Immature natural killer cell (primary cell): ENCODE results near the gene CALR3. TPM values are rescaled to one million over a fixed set of nuclear protein-coding genes. Genes with fewer than 3 reads are reported as not detected.
"Not testable (repeated sequence)": the region's sequence is repeated elsewhere in the genome, so short reads cannot be mapped to it uniquely, and the experiment has no call there.

ENCODE experiments used
- DNase-seq, 3 donors: peaks; one replicate each; pipeline ENCODE4 v3.0.0; 2022; ENCODE audit warnings: mixed read lengths in 1 of 3
- H3K27ac Mint-ChIP-seq, 6 donors: one replicate each; pipeline ENCODE4 v1.8.0; 2020; ENCODE audit warnings: mixed read lengths in 6 of 6, mild to moderate bottlenecking in 5 of 6, inconsistent platforms in 4 of 6, moderate library complexity in 3 of 6
- H3K27me3 Mint-ChIP-seq, 3 donors: one replicate each; pipeline ENCODE4 v1.8.0; 2020 to 2021; ENCODE audit warnings: low read depth in 3 of 3, mild to moderate bottlenecking in 3 of 3, mixed read lengths in 3 of 3, moderate library complexity in 3 of 3, inconsistent platforms in 1 of 3
- H3K36me3 Mint-ChIP-seq, 3 donors: one replicate each; pipeline ENCODE4 v1.8.0; 2020; ENCODE audit warnings: mixed read lengths in 3 of 3, inconsistent platforms in 2 of 3, mild to moderate bottlenecking in 2 of 3
- H3K4me1 Mint-ChIP-seq, 2 donors: one replicate each; pipeline ENCODE4 v1.8.0; 2020; ENCODE audit warnings: inconsistent platforms in 2 of 2, mild to moderate bottlenecking in 2 of 2, mixed read lengths in 2 of 2, moderate library complexity in 1 of 2
- H3K4me3 Mint-ChIP-seq, 5 donors: one replicate each; pipeline ENCODE4 v1.8.0; 2020; ENCODE audit warnings: mild to moderate bottlenecking in 5 of 5, mixed read lengths in 5 of 5, inconsistent platforms in 3 of 5, moderate library complexity in 3 of 5
- H3K9me3 Mint-ChIP-seq, 6 donors: one replicate each; pipeline ENCODE4 v1.8.0; 2020; ENCODE audit warnings: mild to moderate bottlenecking in 6 of 6, mixed read lengths in 6 of 6, inconsistent platforms in 4 of 6, moderate library complexity in 3 of 6
- polyA plus RNA-seq, 3 donors: library from polyadenylated mRNA; unstranded; fragments of 300-500 nt; fragmentation: Illumina TruSeq; gene quantifications; one replicate each; pipeline ENCODE4 v1.2.3, GENCODE V29; 2021

Gene CALR3
- polyA plus RNA-seq, 3 donors from 2014 or later, result 0.25 TPM; not detected in 2

DNA sequence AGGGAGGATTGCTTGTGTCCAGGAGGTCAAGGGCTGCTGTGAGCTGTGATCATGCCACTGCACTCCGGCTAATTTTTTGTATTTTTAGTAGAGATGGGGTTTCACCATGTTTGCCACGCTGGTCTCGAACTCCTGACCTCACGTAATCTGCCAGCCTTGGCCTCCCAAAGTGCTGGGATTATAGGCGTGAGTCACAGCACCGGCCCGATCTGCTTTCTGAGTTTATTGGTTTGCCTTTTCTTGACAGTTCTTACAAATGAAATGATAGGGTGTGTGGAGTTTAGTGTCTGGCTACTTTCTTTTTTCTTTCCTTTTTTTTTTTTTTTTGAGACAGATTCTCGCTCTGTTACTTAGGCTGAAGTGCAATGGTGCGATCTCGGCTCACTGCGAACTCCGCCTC is 1.1 kb upstream of the CALR3 start:
- H3K4me1 Mint-ChIP-seq, result peaks cover 8 to 29% of the 10 kb centered on the region in 2 donors
- DNase-seq, result no peak
- no peaks in the 10 kb centered on the region for H3K9me3 Mint-ChIP-seq
- peak overlapping the region; percentile 38 to 96 (median 88) for H3K4me3 Mint-ChIP-seq
- peaks cover 0 to 2% (median 0%) of the 10 kb centered on the region in 3 donors for H3K27me3 Mint-ChIP-seq
- H3K27ac Mint-ChIP-seq, result peak overlapping the region in 2 of 6 donors; percentile 25 to 40
- H3K36me3 Mint-ChIP-seq, result peaks cover 0 to 4% (median 3%) of the 10 kb centered on the region in 3 donors

DNA sequence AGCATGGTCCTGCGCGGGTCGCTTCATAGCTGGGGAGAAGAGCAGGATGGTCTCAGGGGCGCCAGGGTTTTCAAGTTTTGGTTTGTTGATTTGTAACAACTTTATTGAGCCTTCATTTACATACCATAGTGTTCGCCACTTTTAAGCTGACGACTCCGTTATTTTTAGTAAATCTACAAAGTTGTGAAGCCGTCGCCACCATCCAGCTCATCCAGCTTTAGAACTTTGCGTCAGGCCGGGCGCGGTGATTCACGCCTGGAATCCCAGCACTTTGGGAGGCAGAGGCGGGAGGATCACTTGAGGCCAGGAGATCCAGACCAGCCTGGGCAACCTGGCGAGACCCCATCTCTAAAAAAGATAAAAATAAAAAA is 631 bp upstream of the CALR3 start:
- H3K4me3 Mint-ChIP-seq, result peak overlapping the region; percentile 88 to 96 (median 93)
- DNase-seq, result no peak
- no peaks in the 10 kb centered on the region for H3K9me3 Mint-ChIP-seq
- peaks cover 0 to 2% (median 0%) of the 10 kb centered on the region in 3 donors for H3K27me3 Mint-ChIP-seq
- H3K36me3 Mint-ChIP-seq, result peaks cover 0 to 4% (median 3%) of the 10 kb centered on the region in 3 donors
- peak overlapping the region; percentile 79 to 97 (median 94) for H3K27ac Mint-ChIP-seq
- peaks cover 8 to 29% of the 10 kb centered on the region in 2 donors for H3K4me1 Mint-ChIP-seq

DNA sequence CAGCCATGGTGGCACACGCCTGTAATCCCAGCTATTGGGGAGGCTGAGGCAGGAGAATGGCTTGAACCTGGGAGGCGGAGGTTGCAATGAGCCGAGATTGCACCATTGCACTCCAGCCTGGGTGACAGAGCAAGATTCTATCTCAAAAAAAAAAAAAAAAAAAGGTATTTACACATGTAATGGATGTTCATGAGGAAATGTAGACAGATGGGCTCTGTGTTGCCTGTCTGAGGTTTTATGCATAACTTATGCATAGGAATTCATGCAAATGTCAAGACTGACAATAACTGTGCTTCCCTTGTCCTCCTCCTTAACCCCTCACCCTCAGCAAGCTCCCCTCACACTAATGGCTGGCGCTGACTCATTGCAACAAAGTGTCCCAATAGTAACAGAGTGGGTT is 9.5 kb downstream of the CALR3 start:
- H3K9me3 Mint-ChIP-seq, H3K27ac Mint-ChIP-seq, H3K4me3 Mint-ChIP-seq, DNase-seq, H3K27me3 Mint-ChIP-seq, H3K36me3 Mint-ChIP-seq, H3K4me1 Mint-ChIP-seq: not testable (repeated sequence)

- Mint-ChIP-seq H3K36me3 (no peaks in the 10 kb centered on the region), H3K4me1 (no peaks in the 10 kb centered on the region), H3K27ac (no peak overlapping the region), H3K4me3 (no peak overlapping the region), H3K27me3 (peaks cover 0 to 4% (median 0%) of the 10 kb centered on the region in 3 donors), H3K9me3 (no peaks in the 10 kb centered on the region)
- no peak for DNase-seq
Measured at GRCh38 chr19:16482745-16483144, 13.2 kb downstream of the CALR3 start.

- no peaks in the 10 kb centered on the region for H3K9me3 Mint-ChIP-seq
- H3K36me3 Mint-ChIP-seq, result no peaks in the 10 kb centered on the region
- DNase-seq, result no peak
- peaks cover 0 to 4% (median 3%) of the 10 kb centered on the region in 3 donors for H3K27me3 Mint-ChIP-seq
- no peak overlapping the region for H3K4me3 Mint-ChIP-seq
- H3K27ac Mint-ChIP-seq, result no peak overlapping the region
- no peaks in the 10 kb centered on the region for H3K4me1 Mint-ChIP-seq
Measured at GRCh38 chr19:16477311-16477710, 18.7 kb downstream of the CALR3 start.

DNA sequence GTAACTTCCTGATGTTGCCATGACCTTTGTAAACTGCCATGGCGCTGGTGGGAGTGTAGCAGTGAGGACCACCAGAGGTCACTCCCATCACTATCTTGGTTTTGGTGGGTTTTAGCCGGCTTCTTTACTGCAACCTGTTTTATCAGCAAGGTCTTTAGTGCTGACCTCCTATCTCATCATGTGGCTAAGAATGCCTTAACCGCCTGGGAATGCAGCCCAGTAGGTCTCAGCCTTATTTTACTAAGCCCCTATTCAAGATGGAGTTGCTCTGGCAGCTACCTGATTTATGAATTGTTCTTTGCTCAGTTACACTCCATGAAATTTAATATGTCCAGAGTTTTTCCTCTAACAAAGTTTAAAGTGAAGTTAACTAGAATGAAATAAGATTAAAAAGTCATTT is 19.6 kb downstream of the CALR3 start:
- Mint-ChIP-seq H3K36me3 (no peaks in the 10 kb centered on the region), H3K27me3 (peaks cover 0 to 4% (median 3%) of the 10 kb centered on the region in 3 donors), H3K9me3 (no peaks in the 10 kb centered on the region), H3K4me1 (no peaks in the 10 kb centered on the region), H3K4me3 (no peak overlapping the region), H3K27ac (no peak overlapping the region)
- DNase-seq, result no peak

GRCh38 chr19:16473875-16474392 is 22.0 kb downstream of the CALR3 start:
- peak overlapping the region in 2 of 5 donors; percentile 3 to 25 for H3K4me3 Mint-ChIP-seq
- DNase-seq, result no peak
- no peaks in the 10 kb centered on the region for H3K9me3 Mint-ChIP-seq
- peaks cover 0 to 4% (median 2%) of the 10 kb centered on the region in 3 donors for H3K27me3 Mint-ChIP-seq
- H3K27ac Mint-ChIP-seq, result no peak overlapping the region
- peaks cover 22 to 24% of the 10 kb centered on the region in 2 donors for H3K4me1 Mint-ChIP-seq
- no peaks in the 10 kb centered on the region for H3K36me3 Mint-ChIP-seq

GRCh38 chr19:16472992-16473391 is 23.0 kb downstream of the CALR3 start:
- no peaks in the 10 kb centered on the region for H3K9me3 Mint-ChIP-seq
- no peaks in the 10 kb centered on the region for H3K36me3 Mint-ChIP-seq
- peaks cover 0 to 4% (median 2%) of the 10 kb centered on the region in 3 donors for H3K27me3 Mint-ChIP-seq
- DNase-seq, result no peak
- H3K27ac Mint-ChIP-seq, result peak overlapping the region in 4 of 6 donors; percentile 55 to 84 (median 68)
- peak overlapping the region; percentile 48 to 83 (median 80) for H3K4me3 Mint-ChIP-seq
- peaks cover 29 to 34% of the 10 kb centered on the region in 2 donors for H3K4me1 Mint-ChIP-seq

DNA sequence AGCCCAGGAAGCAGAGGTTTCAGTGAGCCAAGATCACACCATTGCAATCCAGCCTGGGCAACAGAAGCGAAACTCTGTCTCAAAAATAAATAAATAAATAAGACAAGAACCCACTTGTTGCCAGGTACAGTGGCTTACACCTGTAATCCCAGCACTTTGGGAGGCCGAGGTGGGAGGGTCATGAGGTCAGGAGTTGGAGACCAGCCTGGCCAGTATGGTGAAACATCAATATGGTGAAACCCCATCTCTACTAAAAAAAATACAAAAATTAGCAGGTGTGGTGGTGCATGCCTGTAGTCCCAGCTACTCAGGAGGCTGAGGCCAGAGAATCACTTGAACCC is 23.4 kb downstream of the CALR3 start:
- not testable (repeated sequence) for H3K9me3 Mint-ChIP-seq, H3K36me3 Mint-ChIP-seq, DNase-seq, H3K27me3 Mint-ChIP-seq
- Mint-ChIP-seq H3K4me3 (peak overlapping the region; percentile 70 to 83 (median 81)), H3K4me1 (peaks cover 33 to 38% of the 10 kb centered on the region in 2 donors), H3K27ac (peak overlapping the region in 4 of 6 donors; percentile 29 to 81 (median 67))

DNA sequence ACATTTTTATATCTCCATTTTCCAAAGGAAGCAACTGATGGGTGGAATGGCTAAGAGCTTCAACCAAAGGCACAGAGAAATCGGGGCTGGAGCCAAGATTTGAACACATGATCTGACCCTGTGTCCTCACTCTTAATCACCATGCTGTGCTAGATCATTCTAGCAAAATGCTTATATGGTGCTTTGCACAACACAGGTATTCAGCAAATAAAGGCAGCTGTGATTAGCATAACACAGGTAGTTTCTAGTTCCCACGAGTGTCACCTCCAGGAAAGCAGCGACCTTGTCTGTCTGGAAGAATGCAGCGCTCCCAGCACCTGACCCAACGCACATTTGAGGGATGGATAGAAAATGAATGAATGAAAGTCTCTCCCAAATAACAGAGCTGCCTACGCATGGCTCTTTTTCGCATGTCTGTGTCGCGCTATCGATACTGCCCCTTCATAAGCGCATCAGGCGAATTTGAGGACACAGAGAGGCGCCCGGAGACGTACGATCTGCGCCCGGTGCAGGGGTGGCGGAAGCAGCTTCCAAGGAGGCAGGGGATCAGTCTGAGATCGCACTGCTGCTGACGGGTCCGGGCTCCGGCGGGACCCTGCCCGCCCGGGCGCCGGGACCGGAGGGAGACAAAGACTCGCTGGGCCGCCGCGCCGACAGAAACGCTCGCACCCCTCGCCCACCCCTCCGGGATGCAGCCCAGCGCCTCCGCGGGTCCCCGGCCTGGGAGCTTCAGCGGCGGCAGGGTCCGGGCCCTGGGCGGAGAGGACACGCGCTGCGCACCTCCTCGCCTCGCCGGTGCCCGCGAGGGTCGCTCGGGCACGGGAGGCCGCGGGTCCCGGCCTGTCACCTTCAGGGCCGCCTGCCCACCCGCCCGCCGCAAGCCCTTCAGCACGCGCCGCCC is 24.8 kb downstream of the CALR3 start:
- peak overlapping the region; percentile 89 to 92 (median 91) for H3K4me3 Mint-ChIP-seq
- H3K27me3 Mint-ChIP-seq, result peaks cover 0 to 4% (median 2%) of the 10 kb centered on the region in 3 donors
- H3K27ac Mint-ChIP-seq, result peak overlapping the region; percentile 58 to 91 (median 83)
- H3K4me1 Mint-ChIP-seq, result peaks cover 42 to 51% of the 10 kb centered on the region in 2 donors
- H3K36me3 Mint-ChIP-seq, result no peaks in the 10 kb centered on the region
- H3K9me3 Mint-ChIP-seq, result no peaks in the 10 kb centered on the region
- DNase-seq, result peak; percentile 20 to 22 (median 22)

DNA sequence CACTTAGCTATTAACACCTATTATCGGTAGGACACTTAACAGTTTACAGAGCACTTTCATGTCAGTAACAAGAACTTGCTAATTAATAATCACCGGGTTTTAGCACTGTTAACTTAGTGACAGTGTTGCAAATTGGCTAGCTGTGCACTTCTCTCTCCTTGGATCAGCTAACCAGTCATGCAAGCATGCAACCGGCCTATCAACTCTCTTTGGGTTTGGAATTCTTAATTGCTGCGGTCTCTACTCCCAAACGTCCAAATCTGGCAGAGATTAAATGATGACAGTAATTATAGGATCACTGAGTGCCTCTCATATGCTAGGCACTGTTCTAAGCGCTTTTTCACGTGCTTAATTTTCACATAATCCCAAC is 25.4 kb downstream of the CALR3 start:
- peak overlapping the region; percentile 58 to 91 (median 83) for H3K27ac Mint-ChIP-seq
- peaks cover 45 to 57% of the 10 kb centered on the region in 2 donors for H3K4me1 Mint-ChIP-seq
- H3K9me3 Mint-ChIP-seq, result no peaks in the 10 kb centered on the region
- no peak for DNase-seq
- H3K27me3 Mint-ChIP-seq, result peaks cover 0 to 4% (median 2%) of the 10 kb centered on the region in 3 donors
- peak overlapping the region; percentile 89 to 92 (median 91) for H3K4me3 Mint-ChIP-seq
- no peaks in the 10 kb centered on the region for H3K36me3 Mint-ChIP-seq

GRCh38 chr19:16467581-16467980 is 28.4 kb downstream of the CALR3 start:
- peak overlapping the region in 5 of 6 donors; percentile 10 to 87 (median 77) for H3K27ac Mint-ChIP-seq
- H3K4me3 Mint-ChIP-seq, result peak overlapping the region in 1 of 5 donors; percentile 27
- H3K9me3 Mint-ChIP-seq, result no peaks in the 10 kb centered on the region
- peaks cover 0 to 2% (median 0%) of the 10 kb centered on the region in 3 donors for H3K27me3 Mint-ChIP-seq
- peaks cover 73 to 86% of the 10 kb centered on the region in 2 donors for H3K4me1 Mint-ChIP-seq
- H3K36me3 Mint-ChIP-seq, result no peaks in the 10 kb centered on the region
- no peak for DNase-seq

DNA sequence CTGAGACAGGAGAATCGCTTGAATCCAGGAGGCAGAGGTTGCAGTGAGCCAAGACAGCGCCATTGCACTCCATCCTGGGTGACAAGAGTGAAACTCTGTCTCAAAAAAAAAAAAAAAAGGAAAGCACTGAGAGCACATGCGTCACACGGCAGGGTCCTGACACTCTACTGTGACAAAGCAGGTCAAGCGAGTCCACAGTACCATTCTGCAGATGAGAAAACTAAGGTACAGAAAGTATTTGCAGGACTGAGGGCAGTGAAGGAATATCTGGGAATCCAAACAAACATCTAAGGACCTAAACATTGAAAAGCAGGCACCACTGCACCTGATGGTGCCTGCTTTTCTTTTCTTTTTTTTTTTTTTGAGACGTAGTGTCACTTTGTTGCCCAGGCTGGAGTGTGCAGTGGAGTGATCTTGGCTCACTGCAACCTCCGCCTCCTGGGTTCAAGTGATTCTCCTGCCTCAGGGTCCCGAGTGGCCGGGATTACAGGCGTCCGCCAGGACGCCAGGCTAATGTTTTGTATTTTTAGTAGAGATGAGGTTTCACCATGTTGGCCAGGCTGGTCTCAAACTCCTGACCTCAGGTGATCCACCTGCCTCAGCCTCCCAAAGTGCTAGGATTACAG is 29.1 kb downstream of the CALR3 start:
- H3K4me1 Mint-ChIP-seq, result peaks cover 78 to 93% of the 10 kb centered on the region in 2 donors
- H3K4me3 Mint-ChIP-seq, H3K36me3 Mint-ChIP-seq, H3K9me3 Mint-ChIP-seq, DNase-seq, H3K27me3 Mint-ChIP-seq: not testable (repeated sequence)
- H3K27ac Mint-ChIP-seq, result peak overlapping the region in 3 of 6 donors; percentile 53 to 77 (median 73)

DNA sequence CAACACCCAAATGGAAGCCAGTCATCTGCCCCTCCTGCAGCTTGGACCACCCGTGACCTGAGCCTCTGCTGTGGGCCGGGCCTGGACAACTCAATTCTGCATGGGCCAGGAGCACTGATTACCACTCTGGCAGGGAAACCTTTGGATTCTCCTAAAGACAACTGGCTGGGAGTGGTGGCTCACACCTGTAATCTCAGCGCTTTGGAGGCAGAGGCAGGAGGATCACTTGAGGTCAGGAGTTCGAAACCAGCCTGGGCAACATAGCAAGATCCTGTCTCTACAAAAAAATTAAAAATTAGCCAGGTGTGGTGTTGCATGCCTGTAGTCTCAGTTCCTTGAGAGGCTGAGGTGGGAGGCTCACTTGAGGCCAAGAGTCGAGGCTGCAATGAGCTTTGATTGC is 30.7 kb downstream of the CALR3 start:
- Mint-ChIP-seq H3K4me3 (peak overlapping the region in 2 of 5 donors; percentile 21 to 36), H3K4me1 (peaks cover 78 to 96% of the 10 kb centered on the region in 2 donors), H3K27me3 (peaks cover 0 to 2% (median 0%) of the 10 kb centered on the region in 3 donors), H3K9me3 (no peaks in the 10 kb centered on the region), H3K27ac (peak overlapping the region in 5 of 6 donors; percentile 43 to 80 (median 78)), H3K36me3 (no peaks in the 10 kb centered on the region)
- DNase-seq, result no peak
